RWPE2 (cell line): ENCODE measurements around the gene MEF2C.

ENCODE experiments used
- ATAC-seq: fragments of 200-7000 bp; cut with Tn5 transposase; 3 replicates; pipeline ENCODE4 v1.9.1; 2021; ENCODE audit warnings: low read depth
- DNase-seq: peaks from one replicate; pipeline ENCODE4 v3.0.0-alpha.2; 2020; ENCODE audit warnings: low spot score
- H3K27ac ChIP-seq: fragments of 450-650 bp; 2 replicates; pipeline ENCODE4 v1.5.1; 2017; ENCODE audit warnings: mild to moderate bottlenecking; ENCODE audit not compliant: poor library complexity, severe bottlenecking
- H3K27me3 ChIP-seq: fragments of 250-450 bp; sonication (Bioruptor Pico); 2 replicates; pipeline ENCODE4 v1.5.1; 2021; ENCODE audit warnings: mild to moderate bottlenecking, moderate library complexity; ENCODE audit not compliant: insufficient read depth, poor library complexity, severe bottlenecking
- H3K36me3 ChIP-seq: fragments of 250-450 bp; sonication (Bioruptor Pico); 2 replicates; pipeline ENCODE4 v1.5.1; 2020; ENCODE audit warnings: low read depth, mild to moderate bottlenecking, moderate library complexity
- H3K4me1 ChIP-seq: fragments of 250-450 bp; sonication (Bioruptor Pico); 2 replicates; pipeline ENCODE4 v1.5.1; 2021; ENCODE audit warnings: mild to moderate bottlenecking, moderate library complexity; ENCODE audit not compliant: insufficient read depth, poor library complexity, severe bottlenecking
- H3K4me3 ChIP-seq: fragments of 250-450 bp; sonication (Bioruptor Pico); 2 replicates; pipeline ENCODE4 v1.5.1; 2021; ENCODE audit warnings: mild to moderate bottlenecking, moderate library complexity; ENCODE audit not compliant: severe bottlenecking
- H3K9me3 ChIP-seq: fragments of 250-450 bp; sonication (Bioruptor Pico); 2 replicates; pipeline ENCODE4 v1.5.1; 2021; ENCODE audit warnings: mild to moderate bottlenecking, moderate library complexity; ENCODE audit not compliant: severe bottlenecking
- TF ChIP-seq, protein P1 (sequence below): fragments of 450-650 bp; IDR thresholded peaks from one replicate; pipeline ENCODE4 v1.5.1; 2017; ENCODE audit warnings: mild to moderate bottlenecking, moderate library complexity; ENCODE audit not compliant: poor library complexity, severe bottlenecking

Gene MEF2C

DNA sequence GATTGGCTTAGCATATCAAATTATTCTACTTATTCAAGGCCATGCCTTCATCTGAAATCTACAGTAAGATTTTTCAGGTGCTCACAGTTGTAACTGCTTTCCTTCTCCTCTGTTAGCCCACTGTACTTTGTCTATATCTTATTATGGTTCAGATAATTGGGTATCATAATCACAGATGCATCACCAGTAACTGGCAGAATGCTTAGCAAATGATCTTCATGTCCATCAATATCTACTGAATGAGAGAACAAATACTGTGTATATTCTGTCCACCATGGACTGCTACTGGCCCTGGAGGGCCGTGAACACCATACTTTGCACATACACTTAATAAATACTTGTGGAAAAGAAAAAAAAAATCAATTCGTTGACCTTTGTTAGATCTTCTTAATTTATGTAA, 96.2 kb downstream of the MEF2C start:
- Histone ChIP-seq H3K4me3 (no peak overlapping the region), H3K4me1 (peaks cover 22% of the 10 kb centered on the region), H3K27ac (no peak overlapping the region), H3K27me3 (no peaks in the 10 kb centered on the region), H3K36me3 (no peaks in the 10 kb centered on the region), H3K9me3 (no peaks in the 10 kb centered on the region)
- DNase-seq (no peak), ATAC-seq (no peak)
- TF ChIP-seq, protein P1, sequence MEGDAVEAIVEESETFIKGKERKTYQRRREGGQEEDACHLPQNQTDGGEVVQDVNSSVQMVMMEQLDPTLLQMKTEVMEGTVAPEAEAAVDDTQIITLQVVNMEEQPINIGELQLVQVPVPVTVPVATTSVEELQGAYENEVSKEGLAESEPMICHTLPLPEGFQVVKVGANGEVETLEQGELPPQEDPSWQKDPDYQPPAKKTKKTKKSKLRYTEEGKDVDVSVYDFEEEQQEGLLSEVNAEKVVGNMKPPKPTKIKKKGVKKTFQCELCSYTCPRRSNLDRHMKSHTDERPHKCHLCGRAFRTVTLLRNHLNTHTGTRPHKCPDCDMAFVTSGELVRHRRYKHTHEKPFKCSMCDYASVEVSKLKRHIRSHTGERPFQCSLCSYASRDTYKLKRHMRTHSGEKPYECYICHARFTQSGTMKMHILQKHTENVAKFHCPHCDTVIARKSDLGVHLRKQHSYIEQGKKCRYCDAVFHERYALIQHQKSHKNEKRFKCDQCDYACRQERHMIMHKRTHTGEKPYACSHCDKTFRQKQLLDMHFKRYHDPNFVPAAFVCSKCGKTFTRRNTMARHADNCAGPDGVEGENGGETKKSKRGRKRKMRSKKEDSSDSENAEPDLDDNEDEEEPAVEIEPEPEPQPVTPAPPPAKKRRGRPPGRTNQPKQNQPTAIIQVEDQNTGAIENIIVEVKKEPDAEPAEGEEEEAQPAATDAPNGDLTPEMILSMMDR: no peak

DNA sequence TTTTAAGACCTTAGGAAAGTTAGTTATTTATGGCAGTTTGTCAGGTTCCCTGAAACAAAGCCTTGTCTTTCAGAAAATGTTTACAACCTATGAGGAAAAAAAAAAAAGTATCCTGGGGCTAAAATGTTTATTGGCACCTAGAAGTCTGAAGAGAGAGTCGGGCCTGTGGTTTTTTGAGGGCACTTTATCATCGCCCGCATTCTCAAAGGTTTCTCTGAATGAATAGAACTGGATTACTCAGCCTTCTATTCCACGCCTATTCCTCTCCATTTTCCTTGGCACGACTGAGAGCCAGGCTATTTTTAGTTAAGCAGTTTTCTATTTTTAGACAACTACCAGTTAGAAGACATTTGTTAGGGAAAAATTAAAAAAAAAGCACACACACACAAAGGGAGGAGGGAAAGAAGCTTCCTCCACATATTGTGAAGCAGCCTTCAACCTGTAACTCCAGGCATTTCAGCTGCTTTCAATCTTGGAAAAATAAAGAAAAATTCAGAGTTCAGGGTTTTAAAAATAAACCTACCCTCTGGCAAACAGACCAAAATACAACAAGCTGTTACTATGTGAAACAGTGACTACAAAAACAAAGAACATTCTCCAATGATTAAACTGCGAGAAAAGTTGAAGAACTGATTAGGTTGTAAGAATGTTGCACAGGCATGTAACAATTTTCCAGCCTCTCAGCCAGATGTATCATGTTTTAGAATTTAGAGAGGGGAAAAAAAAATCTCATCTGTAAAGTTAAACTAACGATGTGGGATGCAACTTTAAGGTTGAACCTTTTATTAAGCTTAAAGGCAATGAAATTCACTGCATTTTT, 97.0 kb downstream of the MEF2C start:
- H3K4me3 ChIP-seq: no peak overlapping the region
- peaks cover 22% of the 10 kb centered on the region for H3K4me1 ChIP-seq
- no peaks in the 10 kb centered on the region for H3K9me3 ChIP-seq
- peak overlapping the region; percentile 62 for H3K27ac ChIP-seq
- ATAC-seq (peak; percentile 96), DNase-seq (no peak)
- TF ChIP-seq, protein P1: no peak
- no peaks in the 10 kb centered on the region for H3K36me3 ChIP-seq
- no peaks in the 10 kb centered on the region for H3K27me3 ChIP-seq

DNA sequence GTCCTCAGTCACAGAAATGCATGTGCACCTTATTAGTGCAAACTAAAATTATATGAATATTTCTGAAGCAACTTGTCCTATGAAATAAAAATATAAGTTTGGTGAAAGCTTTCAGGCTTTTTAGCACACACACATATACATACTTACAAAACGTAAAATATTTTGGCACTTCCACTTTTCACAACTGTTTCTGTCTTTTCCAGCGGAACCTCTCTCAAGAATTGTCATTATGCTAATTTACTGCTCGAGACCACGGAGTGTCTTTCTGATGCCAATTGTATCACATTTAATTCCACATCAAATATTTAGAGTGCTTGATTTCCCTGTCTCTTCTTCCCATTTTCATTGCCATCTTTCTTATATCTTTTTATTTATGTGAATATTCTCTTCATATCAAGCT, 100.4 kb downstream of the MEF2C start:
- Histone ChIP-seq H3K27ac (no peak overlapping the region), H3K27me3 (no peaks in the 10 kb centered on the region), H3K4me1 (peaks cover 22% of the 10 kb centered on the region), H3K4me3 (no peak overlapping the region), H3K36me3 (no peaks in the 10 kb centered on the region), H3K9me3 (no peaks in the 10 kb centered on the region)
- TF ChIP-seq, protein P1: no peak
- DNase-seq (no peak), ATAC-seq (no peak)

DNA sequence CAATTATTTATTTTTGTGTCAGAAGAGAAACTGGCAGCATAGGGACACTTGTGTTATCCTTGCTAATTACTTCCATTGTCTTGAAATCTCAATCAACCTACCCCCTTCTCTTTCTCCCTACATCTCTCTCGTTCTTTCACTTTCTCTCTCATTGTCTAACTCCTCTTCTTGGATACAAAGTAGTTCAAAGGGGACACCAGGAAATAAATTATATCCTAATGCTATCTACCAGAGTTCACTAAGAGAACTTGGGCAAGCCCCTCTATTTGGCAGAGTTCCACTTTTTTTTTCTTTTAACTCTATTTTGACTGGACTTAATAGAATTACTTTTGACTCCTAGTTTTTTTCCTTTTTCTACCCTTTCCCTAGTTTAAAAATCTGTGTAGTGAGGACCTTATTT, 102.2 kb downstream of the MEF2C start:
- no peak for DNase-seq
- Histone ChIP-seq H3K9me3 (no peaks in the 10 kb centered on the region), H3K36me3 (no peaks in the 10 kb centered on the region), H3K27ac (no peak overlapping the region), H3K4me3 (no peak overlapping the region), H3K27me3 (no peaks in the 10 kb centered on the region), H3K4me1 (peaks cover 17% of the 10 kb centered on the region)
- ATAC-seq: no peak
- TF ChIP-seq, protein P1: no peak

DNA sequence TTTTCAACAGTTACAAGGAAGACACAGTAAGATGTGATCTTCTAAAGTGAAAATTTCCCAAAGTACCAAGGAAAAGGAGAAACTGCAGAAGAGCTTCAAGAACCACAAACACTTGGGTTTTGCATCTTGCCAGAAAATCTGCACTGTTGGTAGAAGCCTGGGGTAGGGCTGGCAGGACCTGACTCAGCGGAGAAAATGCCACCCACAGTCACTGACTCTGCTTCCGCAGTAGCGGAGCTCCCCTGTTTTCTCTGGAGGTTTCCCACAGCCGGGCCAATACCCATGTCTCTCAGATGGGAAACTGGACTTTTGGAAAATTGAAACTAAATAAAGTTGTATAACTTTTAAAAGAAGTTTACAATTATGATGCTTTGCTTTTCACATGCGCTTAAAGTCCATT, 104.2 kb downstream of the MEF2C start:
- no peaks in the 10 kb centered on the region for H3K27me3 ChIP-seq
- H3K27ac ChIP-seq: no peak overlapping the region
- no peaks in the 10 kb centered on the region for H3K4me1 ChIP-seq
- no peak for ATAC-seq
- no peak overlapping the region for H3K4me3 ChIP-seq
- no peaks in the 10 kb centered on the region for H3K9me3 ChIP-seq
- H3K36me3 ChIP-seq: no peaks in the 10 kb centered on the region
- DNase-seq: no peak
- TF ChIP-seq, protein P1: no peak
